Measurements from ENCODE around the gene PLN.

PLN gene

GRCh38 chr6:118542184-118542952, 5.7 kb upstream of the PLN start:
- no peak for DNase-seq

DNA sequence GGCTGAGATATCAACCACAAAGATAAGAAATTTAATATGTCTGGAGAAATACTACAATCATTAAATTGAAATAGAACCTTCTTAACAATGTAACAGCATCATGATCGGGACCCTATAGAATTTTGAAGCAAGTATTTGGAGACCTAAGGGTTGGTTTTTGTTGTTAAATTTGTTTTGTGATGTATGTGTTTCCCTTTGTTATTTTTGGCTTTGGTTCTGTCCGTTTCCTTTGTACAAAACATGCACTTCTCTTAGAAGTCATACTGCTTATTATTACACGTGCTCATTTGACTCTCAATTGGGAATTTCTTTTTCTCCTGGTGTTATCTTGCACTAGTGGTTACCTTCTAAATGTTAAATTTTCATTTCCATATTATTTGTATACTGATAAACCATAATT, 4.0 kb upstream of the PLN start:
- no peak for DNase-seq

DNA sequence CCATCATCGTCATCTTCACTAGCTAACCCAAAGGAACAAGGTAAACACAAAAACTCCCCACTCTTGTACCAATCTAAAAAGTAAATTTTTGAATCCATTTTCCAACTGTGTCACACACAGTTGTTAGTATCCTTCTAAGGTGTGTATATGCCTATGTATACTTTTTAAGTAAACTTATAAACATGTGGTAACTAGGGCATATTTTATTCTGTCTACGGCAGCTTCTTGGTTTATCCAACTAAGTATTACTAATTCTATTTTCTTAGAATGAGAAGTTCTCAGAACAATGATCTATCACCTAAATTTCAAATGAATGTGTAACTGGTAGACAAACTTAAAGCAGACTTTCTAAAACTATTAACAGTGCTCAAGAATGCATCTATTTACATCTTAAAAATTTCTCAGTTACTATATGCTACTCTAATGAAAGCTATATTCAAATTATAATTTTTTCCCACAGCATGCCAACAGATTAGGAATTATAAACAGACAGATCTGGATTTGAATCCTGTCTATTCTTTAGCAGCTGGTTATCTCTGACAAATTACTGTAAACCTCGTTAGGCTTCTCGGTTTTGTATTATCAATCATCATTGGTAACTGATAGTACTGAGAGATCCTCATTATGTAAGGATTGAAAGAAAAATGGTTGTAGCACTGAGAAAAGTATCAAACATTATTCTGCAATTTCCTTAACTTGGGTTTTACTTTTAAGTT, 1.8 kb upstream of the PLN start:
- no peak for DNase-seq

- DNase-seq, result no peak
Measured at GRCh38 chr6:118546880-118547218, 1.2 kb upstream of the PLN start.

- no peak for DNase-seq
Measured at GRCh38 chr6:118548613-118549012, 517 bp downstream of the PLN start.

DNA sequence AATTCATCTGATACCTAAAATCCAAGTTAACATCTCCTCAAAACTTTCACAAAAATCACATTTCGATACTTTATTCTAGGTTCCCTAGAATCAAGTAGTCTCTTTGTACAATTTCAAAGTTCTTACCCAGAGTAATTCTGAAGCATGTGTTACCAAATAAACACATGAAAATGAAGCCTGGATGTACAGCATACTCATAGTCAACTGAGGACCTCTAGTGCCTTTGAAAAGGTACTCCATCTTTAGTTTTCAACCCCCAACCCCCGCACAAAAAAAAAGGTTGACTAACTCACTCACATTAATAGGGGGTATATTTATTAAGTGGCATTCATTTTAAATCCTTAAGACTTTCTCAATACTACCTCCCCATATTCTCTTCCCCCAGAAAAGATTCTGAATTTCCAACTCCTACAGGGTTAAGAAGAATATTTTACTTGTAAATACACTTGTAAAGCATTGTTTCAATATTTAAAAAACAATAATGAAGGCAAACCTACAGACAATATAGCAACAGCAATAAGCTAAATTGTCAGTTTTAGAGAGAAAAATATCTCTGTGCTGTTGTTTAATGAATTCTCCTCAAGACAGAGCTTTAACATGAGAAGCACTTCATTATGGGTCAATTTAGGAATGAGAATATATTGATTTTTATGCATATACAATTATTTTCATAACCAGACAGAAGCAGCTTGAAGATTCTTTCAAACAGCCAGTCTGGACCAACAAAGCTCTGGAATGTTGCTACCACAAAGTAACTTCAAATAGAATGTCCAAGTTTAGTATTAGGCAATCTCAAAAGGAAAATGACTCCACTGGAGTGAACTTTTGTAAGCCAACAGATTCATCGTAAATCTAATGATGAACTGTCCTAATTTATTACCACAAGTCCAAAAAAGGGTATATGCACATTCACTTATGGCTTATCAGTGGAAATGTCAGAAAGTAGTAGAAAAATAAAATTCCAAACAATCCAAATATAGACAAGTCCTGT, 3.3 kb downstream of the PLN start:
- peak; percentile 38 for DNase-seq

DNA sequence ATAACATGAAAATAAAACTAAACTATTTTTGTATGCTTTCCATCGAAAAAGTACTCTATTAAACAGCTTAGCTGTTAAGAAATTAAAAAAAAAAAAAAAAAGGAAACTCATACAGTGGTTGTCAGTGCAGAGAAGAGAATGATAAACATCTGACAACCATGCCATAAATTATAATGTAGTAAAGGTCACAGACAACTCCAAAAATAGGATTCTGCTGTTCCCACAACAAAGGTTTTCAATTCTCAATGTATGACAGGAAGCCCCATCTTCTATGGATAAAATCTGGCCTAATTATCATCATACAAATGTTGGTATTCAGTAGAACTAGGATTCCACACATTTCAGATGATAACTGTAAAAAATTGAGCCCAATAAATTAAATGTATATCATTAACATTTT, 5.0 kb downstream of the PLN start:
- no peak for DNase-seq

- no peak for DNase-seq
Measured at GRCh38 chr6:118554698-118555097, 6.6 kb downstream of the PLN start.

DNA sequence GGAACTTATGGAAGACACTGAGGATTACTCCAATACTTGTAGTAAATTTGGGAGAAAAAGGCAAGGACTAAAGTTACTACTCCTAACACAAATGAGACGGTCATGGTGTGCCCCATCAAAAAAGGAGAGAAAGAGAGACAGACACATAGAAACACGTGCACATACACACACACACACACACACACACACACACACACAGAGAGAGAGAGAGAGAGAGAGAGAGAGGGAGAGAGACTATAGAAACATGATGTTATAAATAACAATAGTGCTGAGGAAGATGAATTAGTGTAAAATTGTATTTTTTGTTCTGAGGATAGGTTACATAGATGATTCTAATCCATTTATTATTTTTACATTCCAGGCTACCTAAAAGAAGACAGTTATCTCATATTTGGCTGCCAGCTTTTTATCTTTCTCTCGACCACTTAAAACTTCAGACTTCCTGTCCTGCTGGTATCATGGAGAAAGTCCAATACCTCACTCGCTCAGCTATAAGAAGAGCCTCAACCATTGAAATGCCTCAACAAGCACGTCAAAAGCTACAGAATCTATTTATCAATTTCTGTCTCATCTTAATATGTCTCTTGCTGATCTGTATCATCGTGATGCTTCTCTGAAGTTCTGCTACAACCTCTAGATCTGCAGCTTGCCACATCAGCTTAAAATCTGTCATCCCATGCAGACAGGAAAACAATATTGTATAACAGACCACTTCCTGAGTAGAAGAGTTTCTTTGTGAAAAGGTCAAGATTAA, 10.5 kb downstream of the PLN start:
- no peak for DNase-seq

GRCh38 chr6:118559659-118560058, 11.6 kb downstream of the PLN start:
- DNase-seq, result no peak

GRCh38 chr6:118562248-118562647, 14.2 kb downstream of the PLN start:
- no peak for DNase-seq

- DNase-seq, result no peak
Measured at GRCh38 chr6:118562959-118563358, 14.9 kb downstream of the PLN start.

DNA sequence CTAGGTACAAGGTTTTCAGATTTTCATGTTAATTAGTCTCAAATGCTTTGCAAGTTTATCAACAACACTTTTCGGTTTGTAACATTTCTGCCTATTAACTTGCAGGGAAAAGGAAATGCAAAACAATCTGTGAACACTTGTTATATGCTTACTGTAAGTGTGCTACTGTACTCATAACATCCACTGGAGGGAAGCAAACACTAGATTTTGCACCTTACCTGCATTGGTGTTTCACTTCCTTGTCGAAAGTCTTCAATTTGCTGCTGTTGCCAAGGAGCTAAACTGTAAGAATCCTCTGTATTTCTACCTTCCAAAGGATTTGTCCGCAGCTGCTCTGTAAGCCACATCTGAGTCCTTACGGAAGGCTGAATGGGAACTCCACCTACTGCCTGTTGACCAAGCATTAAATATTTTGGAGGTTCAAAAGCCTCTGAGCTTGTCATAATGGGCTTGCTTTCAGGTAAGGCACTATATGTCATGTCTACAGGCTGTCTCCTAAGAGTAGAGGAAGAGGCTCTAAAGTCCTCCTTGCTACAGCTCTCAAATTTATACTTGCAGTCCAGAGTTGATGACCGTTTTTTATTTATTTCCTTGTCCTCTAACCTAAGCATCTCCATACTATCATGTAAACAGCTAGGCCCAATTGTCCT, 17.3 kb downstream of the PLN start:
- no peak for DNase-seq

- no peak for DNase-seq
Measured at GRCh38 chr6:118567974-118568373, 19.9 kb downstream of the PLN start.

DNA sequence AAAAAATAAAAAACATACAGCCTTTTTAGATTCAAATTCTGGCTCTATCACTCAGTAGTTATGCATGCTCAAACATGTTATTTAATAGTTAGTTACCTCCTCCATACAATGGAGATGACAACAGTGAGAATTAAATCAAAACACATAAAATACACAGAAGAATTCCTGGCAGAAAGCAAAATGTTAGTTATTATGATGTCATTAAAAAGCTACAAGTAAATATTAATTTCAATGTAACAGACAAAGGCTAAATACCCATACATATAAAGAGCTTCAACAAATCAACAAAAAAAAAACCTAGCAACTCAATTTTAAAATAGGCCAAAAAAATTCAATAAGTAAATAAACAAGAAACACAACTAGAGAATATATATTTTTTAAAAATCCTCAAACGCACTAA, 21.4 kb downstream of the PLN start:
- no peak for DNase-seq

GRCh38 chr6:118571121-118571520, 23.0 kb downstream of the PLN start:
- DNase-seq, result no peak

- no peak for DNase-seq
Measured at GRCh38 chr6:118574051-118574865, 26.2 kb downstream of the PLN start.

GRCh38 chr6:118577972-118578371, 29.9 kb downstream of the PLN start:
- no peak for DNase-seq

DNA sequence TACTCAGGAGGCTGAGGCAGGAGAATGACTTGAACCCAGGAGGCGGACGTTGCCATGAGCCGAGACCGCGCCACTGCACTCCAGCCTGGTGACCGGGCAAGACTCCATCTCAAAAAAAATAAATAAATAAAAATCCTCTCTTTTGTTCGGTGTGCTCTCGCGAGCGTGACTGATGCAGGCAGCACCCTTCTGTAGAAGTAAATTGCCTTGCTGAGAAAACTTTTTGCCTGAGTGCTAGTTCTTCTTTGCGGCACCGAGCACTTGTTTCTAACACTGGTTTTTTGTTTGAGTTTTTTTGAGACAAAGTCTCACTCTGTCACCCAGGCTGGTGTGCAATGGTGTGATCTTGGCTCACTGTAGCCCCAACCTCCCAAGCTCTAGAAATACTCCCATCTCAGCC, 30.5 kb downstream of the PLN start:
- no peak for DNase-seq

GRCh38 chr6:118579786-118580185, 31.7 kb downstream of the PLN start:
- DNase-seq, result no peak
